ENCODE measurements around the gene MMD2.
"Not testable (repeated sequence)": the region's sequence is repeated elsewhere in the genome, so short reads cannot be mapped to it uniquely, and the experiment has no call there.

Gene MMD2, protein sequence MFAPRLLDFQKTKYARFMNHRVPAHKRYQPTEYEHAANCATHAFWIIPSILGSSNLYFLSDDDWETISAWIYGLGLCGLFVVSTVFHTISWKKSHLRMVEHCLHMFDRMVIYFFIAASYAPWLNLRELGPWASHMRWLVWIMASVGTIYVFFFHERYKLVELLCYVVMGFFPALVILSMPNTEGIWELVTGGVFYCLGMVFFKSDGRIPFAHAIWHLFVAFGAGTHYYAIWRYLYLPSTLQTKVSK
- 0 to 0.05 reads per million in 2 donors for total RNA-seq

DNA sequence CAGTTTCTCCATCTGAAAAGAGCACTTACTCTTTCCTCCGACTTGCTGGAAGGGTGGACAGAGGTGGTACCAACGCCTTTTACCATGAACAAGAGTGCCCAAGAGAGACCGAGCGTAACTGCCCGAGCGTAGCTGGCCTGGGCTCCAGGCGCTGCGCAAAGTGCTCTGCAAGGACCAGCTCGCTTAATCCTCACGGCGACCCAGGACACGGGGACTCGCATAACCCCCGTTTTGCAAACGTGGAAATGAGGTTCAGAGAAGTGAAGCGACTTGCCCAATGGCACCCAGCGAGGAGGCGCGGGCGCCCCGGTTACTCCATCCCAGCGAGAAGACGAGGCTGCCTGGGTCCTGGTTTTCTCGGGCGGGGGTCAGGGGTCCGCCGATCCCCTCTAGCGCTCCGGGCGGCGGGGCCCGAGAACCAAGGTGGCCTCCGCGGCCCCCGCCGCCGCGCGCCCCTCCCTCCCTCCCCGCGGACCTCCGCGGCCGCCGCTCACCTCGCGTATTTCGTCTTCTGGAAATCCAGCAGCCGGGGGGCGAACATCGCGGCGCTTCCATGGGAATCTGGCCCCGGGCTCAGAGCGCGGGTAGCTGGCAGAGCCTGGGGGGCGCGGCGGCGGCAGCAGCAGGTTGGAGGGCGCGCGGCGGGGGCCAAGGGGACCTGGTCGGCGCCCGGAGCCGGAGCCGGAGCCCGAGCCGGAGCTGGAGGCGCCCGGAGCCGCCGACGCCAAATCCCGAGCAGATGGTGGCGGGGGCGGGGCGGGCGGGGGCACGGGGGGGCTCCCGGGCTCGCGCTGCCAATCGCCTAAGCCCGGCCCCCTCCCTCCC, at the start of gene MMD2:
TSS of gene MMD2 (minus strand) at position 711 of the 825 bp plus-strand sequence. CDS start at position 541, 170 bp downstream.
- no peak for DNase-seq

DNA sequence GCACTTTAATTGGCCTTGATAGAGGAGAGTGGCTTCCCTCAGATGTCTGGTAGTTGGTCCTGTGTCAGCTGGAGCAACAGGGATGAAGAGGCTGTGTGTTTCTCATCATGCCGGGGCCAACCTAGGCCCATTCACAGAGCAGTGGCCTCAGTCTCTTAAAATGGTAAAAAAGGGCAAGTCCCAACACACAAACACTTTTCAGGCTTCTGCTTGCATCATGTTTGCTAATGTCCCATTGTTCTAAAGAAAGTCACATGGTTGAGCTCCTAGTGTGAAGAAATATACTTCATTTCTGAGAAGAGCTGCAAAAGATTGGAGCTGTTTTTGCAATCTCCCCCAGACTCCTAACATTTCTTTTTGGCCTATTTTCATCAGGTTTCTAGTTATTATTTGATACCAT, 46.1 kb upstream of the MMD2 start:
- no peak for DNase-seq

DNA sequence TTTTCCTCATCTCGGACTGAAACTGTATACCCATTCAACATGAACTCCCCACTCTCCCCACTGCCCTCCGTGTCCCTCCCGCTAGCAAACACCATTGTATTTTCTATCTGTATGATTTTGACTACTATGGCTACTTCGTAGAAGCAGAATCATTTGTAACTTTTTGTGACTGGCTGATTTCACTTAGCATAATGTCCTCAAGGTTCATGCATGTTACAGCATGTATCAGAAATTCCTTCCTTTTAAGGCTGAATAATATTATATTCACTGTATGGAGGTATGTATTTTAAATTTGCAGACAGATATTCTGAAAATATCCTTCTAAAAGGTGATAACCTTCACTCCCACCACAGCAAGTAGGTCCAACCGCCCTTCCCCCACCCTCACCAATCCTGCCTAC, 42.9 kb upstream of the MMD2 start:
- no peak for DNase-seq

DNA sequence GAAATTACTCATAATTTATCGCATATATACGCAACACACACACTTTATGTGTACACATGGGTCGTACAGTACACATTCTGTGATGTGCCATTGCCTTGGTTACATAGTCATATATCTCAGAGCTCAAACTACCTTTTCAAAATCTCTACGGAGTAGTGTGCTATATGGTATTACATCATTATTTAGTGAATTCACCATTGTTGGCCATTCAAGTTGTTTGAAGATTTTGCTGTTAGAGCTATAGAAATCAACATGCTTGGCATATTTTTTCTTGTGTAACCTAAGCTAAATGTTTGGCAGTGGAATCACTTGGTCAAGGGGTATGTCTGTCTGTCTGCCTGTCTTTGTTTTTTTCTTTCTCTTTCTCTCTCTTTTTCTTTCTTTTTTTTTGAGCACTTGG, 42.0 kb upstream of the MMD2 start:
- no peak for DNase-seq

DNA sequence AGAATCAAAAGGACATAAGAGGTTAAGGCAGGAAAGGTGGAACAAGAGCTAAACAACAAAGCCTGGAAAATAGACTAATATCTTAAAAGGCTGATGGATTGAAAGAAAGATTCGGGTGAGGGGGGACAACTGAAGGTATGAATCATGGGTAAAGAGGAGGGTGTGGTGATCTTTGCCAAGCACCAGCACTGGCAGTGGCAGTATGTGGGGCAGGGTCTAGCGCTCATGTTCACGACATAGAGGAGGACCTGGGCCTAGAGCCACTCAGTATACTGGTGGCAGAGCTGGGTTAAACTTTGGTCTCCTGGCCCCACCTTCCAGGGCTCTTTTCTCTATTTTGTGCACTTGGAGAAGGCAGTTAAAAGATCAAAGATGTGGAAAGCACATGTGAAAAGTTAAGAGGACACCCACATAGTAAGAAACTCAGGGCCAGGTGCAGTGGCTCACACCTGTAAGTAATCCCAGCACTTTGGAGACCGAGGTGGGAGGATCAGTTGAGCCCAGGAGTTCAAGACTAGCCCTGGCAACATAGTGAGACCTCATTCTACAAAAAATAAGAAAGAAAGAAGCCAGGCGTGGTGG, 40.5 kb upstream of the MMD2 start:
- DNase-seq, result no peak

DNA sequence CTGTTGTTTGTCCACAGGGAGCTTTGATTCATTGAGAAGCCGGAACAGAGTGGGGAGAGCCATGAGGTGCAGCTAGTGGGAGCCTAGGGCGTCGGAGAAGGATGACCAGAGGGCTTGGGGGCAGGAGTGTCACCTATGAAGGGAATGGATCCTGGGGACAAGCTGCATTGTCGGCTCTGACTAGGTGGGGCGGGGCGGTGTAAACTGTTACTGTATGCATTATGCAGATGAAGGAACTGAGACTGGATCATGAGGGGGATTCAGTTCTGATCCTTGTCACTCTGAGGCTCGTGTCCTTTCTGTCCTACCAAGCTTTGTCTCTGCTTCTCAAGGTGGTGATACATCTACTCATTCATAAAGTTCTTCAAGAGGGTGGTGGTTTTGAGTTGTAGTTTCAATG, 39.9 kb upstream of the MMD2 start:
- no peak for DNase-seq

DNA sequence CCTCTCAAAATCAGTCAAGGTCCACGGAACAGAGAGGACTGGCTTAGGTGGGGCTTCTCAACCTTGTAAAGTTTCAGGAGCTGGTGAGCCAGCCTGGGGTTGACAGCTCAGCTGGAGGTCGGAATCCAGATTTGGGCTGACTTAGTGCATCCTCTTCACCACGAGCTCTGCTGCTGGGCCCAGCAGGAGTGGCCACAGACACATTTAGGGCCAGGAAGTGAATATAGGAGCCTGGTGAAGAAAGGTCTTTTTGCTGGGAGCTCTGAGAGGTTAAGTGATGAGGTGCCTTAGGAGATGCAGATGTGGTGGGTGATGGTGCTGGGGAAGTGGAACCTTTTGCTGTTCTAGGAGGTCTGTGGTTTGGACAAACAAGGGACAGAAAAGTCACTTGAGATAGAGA, 39.3 kb upstream of the MMD2 start:
- DNase-seq, result no peak

DNA sequence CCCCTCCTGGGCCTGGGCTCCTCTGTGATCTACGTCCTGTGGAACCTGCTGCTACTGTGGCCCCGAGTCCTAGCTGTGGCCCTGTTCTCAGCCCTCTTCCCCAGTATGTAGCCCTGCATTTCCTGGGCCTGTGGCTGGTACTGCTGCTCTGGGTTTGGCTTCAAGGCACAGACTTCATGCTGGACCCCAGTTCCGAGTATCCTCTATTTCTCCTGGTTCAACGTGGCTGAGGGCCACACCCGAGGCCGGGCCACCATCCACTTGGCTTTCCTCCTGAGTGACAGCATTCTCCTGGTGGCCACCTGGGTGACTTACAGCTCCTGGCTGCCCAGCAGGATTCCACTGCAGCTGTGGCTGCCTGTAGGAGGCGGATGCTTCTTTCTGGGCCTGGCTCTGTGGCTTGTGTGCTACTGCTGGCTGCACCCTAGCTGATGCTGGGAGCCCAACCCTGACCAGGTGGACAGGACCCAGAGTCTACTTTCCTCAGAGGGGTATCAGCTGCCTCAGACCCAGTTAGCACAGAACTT, 37.8 kb upstream of the MMD2 start:
- DNase-seq, result no peak

DNA sequence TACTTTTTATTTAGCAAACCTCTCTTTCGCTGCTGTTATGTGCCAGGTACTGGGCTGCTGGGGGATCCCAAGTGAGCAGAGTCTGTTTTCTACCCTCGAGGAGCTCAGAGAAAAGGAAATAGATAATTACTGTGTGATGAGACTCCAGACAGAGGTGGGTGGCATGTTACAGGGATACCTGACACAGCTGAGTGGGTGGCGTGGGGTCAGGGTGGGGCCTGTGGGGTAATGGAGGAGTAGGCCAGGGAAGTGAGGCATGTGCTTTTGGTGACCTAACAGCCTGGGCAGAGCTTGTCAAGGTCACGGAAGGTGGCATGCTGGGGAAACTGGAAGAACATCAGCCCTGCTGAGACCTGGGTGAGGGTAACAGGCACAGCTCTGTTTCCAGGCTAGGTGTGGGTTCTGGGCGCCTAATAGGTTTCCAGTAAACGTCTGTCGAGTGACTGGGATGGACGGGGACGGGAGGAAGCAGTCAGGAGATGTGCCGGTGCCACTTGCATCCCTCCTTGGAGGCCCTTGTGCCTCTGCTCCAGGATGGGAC, 36.5 kb upstream of the MMD2 start:
- no peak for DNase-seq

DNA sequence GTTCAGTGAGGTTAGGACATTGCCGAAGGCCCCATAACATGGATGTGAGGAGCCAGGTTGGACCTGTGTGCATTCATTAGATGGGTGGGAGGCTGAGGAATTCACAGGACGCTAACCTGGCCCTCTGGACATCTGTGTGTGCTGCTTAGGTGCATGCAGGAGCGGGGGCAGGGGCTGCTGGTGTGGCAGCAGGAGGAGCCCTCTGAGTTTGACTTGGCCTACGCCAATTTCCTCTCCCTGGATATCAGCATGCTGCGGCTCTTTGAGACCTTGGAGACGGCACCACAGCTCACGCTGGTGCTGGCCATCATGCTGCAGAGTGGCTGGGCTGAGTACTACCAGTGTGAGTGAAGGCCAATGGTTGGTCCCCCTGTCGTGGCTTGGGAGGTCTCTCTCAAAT, 34.5 kb upstream of the MMD2 start:
- no peak for DNase-seq

DNA sequence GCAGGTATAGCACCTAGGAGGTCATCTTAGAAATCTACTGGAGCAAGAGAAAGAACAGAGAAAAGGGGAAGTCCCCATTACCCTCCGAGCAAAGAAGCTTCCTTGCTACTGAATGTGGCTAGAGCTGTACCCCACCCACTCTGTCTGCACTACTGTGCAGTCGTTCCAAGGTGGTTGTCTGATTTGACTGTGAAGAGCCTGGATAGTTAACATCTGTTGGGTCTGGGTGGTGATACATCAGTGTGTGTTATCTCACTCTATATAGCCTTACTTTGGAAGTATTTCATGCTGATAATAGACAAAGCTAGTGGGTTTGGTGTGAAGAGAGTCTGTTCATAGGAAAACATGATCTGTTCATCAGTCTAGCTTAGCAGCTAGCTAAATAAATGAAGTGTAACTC, 23.8 kb upstream of the MMD2 start:
- not testable (repeated sequence) for DNase-seq

DNA sequence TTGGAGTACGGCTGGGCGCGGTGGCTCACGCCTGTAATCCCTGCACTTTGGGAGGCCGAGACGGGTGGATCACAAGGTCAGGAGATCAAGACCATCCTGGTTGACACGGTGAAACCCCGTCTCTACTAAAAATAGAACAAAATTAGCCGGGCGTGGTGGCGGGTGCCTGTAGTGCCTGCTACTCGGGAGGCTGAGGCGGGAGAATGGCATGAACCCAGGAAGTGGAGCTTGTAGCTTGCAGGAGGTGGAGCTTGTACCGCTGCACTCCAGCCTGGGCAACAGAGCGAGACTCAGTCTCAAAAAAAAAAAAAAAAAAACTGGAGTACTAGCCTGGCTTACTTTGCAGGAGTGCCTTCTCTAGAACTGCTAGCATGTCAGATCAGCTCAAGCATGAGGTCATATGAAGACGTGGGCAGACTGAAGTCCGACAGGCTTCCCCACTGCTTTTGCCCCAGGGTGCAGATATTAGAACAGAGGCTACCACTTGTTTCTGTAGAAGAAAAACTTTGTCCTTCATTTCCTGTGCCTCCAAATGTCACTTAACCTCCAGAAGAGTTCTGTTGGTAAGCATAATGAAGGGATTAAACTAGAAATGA, 22.4 kb upstream of the MMD2 start:
- DNase-seq, result not testable (repeated sequence)

DNA sequence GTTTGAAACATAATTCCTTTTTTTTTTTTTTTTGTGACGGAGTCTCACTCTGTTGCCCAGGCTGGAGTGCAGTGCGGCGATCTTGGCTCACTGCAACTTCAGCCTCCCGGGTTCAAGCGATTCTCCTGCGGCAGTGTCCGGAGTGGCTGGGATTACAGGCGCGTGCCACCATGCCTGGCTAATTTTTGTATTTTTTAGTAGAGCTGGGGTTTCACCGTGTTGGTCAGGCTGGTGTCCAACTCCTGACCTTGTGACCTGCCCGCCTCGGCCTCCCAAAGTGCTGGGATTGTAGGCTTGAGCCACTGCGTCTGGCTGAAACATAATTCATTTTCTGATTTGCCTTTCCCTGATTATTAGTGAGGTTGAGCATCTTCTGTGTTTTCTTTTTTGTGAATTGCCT, 16.6 kb upstream of the MMD2 start:
- DNase-seq, result not testable (repeated sequence)

DNA sequence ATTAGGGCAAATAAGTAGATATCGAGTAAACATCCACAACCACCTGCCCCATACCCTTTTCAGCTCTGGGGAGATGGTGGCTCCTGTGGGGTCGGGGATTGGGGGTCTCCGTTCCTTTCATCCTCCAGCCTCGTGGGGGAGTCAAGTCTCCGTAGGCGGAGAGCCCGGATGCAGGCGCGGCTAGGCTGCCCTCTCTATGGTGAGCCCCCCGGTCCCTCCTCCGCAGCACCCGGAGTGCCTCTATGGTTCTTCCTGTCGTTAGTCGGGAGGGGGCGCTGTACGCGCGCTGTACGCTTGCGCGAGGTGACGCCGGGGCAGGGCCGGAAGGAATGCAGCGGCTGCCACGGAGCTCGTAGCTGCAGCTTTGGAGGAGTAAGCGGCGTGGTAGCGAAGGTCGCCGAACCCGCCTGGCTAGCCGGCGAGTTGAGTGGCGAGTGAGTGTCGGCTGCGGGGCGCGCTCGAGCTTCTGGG, 14.8 kb upstream of the MMD2 start:
- peak; percentile 84 for DNase-seq

DNA sequence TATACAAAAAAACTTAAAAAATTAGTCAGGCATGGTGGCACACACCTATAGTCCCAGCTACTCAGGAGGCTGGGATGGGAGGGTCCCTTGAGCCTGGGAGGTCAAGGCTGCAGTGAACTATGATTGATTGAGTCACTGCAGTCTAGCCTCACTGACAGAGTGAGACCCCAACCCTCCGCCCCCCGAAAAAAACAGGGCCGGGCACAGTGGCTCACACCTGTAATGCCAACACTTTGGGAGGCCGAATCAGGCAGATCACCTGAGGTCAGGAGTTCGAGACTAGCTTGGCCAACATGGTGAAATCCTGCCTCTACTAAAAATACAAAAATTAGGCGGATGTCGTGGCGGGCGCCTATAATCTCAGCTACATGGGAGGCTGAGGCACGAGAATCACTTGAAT, 13.5 kb upstream of the MMD2 start:
- DNase-seq, result not testable (repeated sequence)

DNA sequence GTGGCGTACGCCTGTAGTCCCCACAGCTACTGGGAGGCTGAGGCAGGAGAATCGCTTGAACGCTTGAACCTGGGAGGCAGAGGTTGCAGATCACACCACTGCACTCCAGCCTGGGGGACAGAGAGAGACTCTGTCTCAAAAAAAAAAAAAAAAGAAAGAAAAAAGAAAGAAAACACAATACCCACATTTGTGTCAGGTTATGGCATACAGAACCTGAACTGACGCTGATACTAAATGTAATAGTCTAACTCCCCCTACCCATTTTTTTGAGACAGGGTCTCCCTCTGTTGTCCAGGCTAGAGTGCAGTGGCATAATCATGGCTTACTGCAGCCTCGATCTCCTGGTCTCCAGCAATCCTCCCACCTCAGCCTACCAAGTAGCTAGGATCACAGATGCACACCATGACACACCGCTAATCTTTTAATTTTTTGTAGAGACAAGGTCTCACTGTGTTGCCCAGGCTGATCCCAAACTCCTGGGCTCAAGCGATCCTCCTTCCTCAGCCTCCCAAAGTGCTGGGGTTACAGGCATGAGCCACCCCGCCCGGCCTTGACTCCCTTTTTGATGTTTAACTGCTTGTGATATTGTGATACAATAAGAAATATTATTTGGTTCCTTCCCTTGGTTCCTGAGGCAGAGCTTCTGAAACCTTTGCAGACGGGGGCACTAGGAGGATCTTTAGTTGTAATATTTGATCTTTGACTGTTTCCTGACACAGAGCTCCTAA, 6.5 kb upstream of the MMD2 start:
- no peak for DNase-seq

DNA sequence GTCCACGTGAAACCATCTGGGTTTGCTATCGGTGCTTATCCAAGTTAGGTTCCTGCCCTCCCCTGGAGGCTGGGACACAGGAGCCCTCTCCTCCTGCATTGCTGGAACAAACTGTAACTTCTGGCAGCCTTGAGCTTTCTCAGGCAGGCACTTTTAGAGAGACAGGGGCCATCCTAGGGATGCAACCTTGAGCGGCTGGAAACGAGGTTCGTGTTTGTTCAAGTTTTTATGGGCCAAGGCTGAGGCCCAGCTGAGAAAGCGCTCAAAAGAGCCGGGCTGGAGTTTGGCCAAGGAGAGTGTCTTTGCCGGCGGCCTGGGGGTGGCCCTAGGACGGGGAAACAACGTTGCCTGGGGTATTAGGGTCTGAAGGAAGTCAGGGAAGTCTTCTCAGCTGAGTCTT, 5.5 kb upstream of the MMD2 start:
- no peak for DNase-seq

DNA sequence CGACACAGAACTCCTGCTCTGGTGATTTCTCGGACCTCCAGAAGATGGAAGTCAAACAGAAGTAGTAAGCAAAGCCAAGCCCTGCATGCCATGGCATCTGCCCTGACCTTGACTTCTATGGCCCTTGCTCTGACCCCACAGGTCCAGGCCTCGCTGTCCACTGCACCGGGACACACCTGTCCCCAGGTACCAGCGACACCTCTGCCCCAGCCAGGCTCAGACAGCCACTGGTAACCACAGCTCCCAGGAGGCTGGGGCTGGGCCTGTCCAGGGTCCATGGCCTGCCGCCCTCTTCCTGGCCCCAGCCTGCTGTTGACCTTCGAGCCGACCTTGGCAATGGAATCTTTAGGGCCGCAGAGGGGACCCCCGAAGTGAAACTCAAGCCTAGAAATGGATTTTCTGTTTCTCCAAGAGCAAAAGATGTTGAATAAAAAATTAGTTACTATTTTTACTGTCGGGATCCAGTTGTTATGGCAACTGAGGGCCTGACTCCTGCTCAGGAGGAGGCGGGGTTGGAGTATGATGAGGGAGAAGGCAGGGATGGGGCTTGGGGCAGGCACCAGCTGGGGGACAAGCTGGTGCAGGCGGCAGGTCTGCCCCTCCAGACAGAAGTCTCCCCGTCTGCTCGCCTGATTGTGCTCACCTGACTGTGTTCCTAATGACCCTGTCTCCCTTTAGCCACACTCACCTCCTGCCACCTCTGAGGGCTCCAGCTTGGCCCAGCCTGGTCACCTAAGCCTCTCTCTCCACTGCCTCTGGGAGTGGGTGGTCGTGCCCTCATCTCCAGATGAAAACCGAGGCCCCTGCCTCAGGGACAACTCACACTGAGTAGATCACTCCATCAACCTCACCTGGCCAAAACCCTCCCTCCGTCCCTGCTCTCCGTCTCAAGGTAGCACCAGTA, 4.1 kb upstream of the MMD2 start:
- DNase-seq, result no peak

DNA sequence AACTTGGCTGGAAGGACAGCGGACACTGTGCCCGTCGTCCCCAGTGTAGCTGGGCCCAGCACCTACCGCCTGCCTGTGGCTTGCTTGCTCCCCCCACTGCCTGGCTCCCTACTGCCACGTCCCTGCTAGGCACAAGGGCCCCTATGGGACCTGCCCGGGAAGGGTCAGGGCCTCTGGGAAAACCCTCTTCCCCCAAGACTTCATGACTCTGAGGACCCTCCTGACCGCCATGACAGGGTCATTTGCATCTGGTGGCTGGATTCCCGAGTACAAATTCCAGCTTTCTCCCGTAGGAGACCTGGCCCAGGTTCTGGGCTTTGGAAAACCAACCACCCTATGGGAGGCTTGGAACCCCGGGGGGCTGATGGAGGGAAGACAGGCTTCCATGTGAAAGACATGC, 1.4 kb upstream of the MMD2 start:
- no peak for DNase-seq

DNA sequence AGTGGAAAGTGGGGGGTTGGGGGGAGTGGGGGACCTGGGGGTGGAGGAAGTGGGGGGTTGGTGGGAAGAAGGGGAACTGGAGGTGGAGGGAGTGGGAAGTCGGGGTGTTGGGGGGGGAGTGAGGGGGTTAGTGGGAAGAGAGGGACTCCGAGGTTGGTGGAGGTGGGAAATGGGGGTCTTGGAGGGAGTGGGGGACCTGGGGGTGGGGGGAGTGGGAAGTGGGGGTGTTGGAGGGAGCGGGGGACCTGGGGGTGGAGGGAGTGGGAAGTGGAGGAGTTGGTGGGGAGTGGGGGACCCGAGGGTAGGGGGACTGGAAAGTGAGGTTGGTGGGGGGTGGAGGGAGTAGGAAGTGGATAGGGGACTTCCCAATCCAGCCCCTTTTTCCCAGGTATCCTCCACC, 906 bp upstream of the MMD2 start:
- no peak for DNase-seq

DNA sequence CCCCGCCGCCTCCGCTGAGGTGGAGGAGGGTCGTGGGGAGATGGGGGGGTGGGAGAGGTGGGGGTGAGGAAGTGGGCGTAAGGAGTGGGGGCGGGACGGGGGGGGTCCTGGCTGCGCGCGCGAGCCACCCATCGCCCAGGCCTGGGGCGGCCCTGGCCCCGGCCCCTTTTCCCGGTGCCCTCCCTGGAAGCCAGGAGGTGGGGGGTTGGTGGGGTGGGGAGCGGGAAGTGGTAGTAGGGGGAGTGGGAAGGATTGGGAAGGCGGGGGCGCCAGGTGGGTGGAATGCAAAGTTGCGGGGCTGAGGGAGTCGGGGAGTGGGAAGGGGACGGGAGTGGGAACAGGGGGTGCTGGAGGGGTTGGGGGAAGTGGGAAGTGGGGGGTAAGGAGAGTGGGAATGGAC, 319 bp upstream of the MMD2 start:
- DNase-seq, result no peak
